ENCODE data around the gene CPXM2. TPM values are rescaled to one million over a fixed set of nuclear protein-coding genes. Genes with fewer than 3 reads are reported as not detected.

The CPXM2 gene
- polyA plus RNA-seq, 6 donors from 2014 or later, result 0.11 TPM; not detected in 5

DNA sequence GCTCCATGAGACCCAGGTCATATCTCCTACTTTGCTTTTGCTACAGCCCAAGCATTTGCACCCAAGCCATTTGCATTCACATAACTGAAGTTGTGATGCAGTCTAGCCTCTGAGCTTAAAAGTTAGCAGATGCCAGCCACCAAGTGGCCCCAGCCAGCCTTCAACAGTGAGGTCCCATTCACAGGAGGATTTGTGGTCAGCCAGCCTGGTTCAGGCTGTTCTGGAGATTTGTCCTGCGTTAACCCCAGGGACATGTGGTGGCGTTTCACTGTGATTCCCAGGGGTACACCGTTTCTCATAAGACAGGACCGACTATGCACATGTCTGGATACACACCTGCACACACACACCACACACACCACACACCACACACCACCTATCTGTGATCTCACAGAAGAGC, 174.3 kb downstream of the CPXM2 start:
- H3K4me1 Mint-ChIP-seq, result no peaks in the 10 kb centered on the region
- no peaks in the 10 kb centered on the region for H3K36me3 Mint-ChIP-seq
- DNase-seq (no peak), ATAC-seq (ENCODE audit: low read depth in 2 of 2) (no peak)
- no peak overlapping the region for H3K4me3 Mint-ChIP-seq
- H3K27me3 Mint-ChIP-seq, result peaks cover 24 to 35% (median 25%) of the 10 kb centered on the region in 3 donors
- no peak overlapping the region for H3K27ac Mint-ChIP-seq
- H3K9me3 Mint-ChIP-seq, result peaks cover 0 to 20% (median 5%) of the 10 kb centered on the region in 7 donors

DNA sequence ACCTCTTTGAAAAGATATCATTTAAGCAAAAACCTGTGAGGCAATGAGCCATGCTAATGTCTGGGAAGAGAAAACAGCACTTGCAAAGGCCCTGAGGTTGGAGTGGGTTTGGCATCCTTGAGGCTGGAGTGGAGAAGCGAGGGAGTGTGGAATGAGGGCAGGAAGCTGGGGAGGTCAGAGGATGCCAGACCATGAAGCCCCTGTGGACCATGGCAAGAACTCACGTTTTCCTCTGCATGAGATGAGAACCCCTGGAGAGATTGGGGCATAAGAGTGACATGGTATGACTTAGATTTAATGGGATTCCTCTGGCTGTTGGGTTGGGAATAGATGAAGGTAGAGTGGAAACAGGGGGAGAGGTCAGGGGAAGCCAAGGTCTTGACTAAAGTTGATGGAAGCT, 176.1 kb downstream of the CPXM2 start:
- peak overlapping the region in 1 of 6 donors; percentile 58 for H3K27ac Mint-ChIP-seq
- H3K9me3 Mint-ChIP-seq, result peaks cover 0 to 20% (median 5%) of the 10 kb centered on the region in 7 donors
- DNase-seq (no peak), ATAC-seq (ENCODE audit: low read depth in 2 of 2) (no peak)
- no peak overlapping the region for H3K4me3 Mint-ChIP-seq
- H3K4me1 Mint-ChIP-seq, result no peaks in the 10 kb centered on the region
- H3K27me3 Mint-ChIP-seq, result peaks cover 16 to 26% (median 17%) of the 10 kb centered on the region in 3 donors
- no peaks in the 10 kb centered on the region for H3K36me3 Mint-ChIP-seq

DNA sequence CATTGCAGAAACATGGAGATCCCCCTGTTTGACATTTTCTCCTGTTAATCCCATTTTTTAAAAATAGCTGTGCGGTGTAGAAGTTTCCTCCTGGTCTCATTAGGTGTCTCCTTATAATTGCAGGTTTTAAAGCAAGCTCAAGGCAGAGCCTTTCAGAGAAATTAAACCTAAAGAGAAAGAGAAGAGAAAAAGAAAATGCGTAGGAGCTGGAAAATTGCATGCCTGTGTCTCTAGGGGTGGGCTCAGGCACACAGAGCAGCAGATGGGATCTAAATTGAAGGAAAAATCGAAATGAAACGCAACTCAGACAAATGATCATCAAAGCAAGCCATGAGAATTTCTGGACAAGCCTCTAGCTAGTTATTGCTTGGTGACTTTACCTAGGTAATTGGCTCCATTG, 185.4 kb downstream of the CPXM2 start:
- H3K4me1 Mint-ChIP-seq, result no peaks in the 10 kb centered on the region
- no peaks in the 10 kb centered on the region for H3K36me3 Mint-ChIP-seq
- no peak for DNase-seq
- H3K27ac Mint-ChIP-seq, result no peak overlapping the region
- no peak overlapping the region for H3K4me3 Mint-ChIP-seq
- no peaks in the 10 kb centered on the region for H3K9me3 Mint-ChIP-seq
- no peak for ATAC-seq (ENCODE audit: low read depth in 2 of 2)
- peaks cover 15 to 29% (median 23%) of the 10 kb centered on the region in 3 donors for H3K27me3 Mint-ChIP-seq

DNA sequence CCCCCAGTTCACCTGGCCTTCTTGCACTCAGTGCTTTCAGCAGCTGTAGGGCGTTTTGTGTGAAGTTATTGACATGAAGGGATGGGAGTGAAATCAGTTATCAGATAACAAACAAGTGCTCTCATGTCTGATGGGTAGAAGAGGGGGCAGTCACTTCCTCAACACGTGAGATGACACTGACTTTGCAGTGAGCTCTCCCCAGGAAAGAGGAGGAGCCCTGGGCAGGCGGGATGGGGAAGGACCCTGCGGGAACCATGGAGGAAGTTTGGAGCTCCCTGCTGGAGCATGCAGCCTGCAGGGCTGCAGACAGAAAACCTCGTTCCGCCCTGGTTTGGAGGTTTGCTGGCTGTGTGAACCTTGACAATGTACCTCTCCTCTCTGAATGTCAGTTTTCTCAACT, 186.8 kb downstream of the CPXM2 start:
- DNase-seq (no peak), ATAC-seq (ENCODE audit: low read depth in 2 of 2) (no peak)
- no peaks in the 10 kb centered on the region for H3K4me1 Mint-ChIP-seq
- no peak overlapping the region for H3K27ac Mint-ChIP-seq
- peaks cover 15 to 29% (median 23%) of the 10 kb centered on the region in 3 donors for H3K27me3 Mint-ChIP-seq
- no peaks in the 10 kb centered on the region for H3K36me3 Mint-ChIP-seq
- H3K9me3 Mint-ChIP-seq, result no peaks in the 10 kb centered on the region
- no peak overlapping the region for H3K4me3 Mint-ChIP-seq

DNA sequence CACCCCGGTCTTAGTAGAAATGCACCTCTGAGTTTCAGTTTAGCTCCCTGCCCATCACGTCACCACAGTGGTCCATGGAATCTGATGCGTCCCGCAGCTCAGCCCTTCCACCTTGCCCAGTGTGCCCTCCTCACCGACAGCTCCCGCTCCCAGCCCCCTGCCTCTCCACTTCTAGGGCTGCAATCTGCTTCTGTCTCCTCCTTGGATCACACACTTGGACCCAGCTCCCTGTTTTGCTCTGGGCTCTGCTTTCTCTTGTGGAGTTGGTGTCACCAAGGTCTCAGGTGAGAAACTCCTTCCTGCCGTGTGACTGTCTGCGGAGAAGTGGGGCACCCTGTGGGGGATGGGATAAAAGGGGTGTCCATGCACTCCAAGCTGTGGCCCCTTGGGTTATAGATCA, 187.5 kb downstream of the CPXM2 start:
- DNase-seq (no peak), ATAC-seq (ENCODE audit: low read depth in 2 of 2) (no peak)
- H3K4me1 Mint-ChIP-seq, result no peaks in the 10 kb centered on the region
- H3K4me3 Mint-ChIP-seq, result no peak overlapping the region
- no peaks in the 10 kb centered on the region for H3K36me3 Mint-ChIP-seq
- H3K9me3 Mint-ChIP-seq, result no peaks in the 10 kb centered on the region
- peaks cover 20 to 28% (median 23%) of the 10 kb centered on the region in 3 donors for H3K27me3 Mint-ChIP-seq
- no peak overlapping the region for H3K27ac Mint-ChIP-seq

DNA sequence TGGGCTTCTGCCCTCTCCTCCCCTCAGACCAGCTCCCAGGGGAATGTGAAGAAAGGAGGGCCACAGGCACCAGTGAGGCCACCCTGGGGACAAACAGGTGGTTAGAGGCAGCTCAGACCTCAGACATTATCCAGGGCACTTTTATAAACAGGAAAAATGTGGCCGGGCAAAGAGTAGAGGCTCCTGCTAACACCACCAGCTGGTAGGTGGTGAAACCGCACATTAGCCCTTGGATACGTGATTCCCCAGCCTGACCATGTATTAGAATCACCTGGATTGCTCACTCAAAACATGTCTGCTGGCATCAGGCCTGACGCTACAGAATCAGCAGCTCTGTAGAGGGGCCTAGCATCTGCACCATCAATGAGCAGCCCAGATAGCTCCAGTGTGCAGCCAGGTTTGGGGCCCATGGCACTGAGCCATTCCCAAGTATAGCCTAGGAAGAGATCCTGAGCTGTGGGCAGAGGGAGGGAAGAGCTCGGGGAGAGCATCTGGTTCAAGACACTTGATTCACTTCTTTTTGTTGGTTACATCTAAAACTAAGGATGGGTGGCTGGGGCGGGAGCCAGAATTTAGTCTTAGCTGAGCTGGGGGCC, 188.3 kb downstream of the CPXM2 start:
- Mint-ChIP-seq H3K27ac (no peak overlapping the region), H3K27me3 (peaks cover 14 to 23% (median 18%) of the 10 kb centered on the region in 3 donors), H3K4me3 (no peak overlapping the region), H3K36me3 (no peaks in the 10 kb centered on the region), H3K9me3 (no peaks in the 10 kb centered on the region), H3K4me1 (no peaks in the 10 kb centered on the region)
- ATAC-seq (ENCODE audit: low read depth in 2 of 2) (no peak), DNase-seq (no peak)

Other genes with a start within 250 kb of the CPXM2 start
- not detected for gene GPR26, start 225.5 kb downstream of the CPXM2 start, polyA plus RNA-seq (ENCODE audit: low read depth in 6 of 6)
- gene CHST15, start 201.8 kb upstream of the CPXM2 start, polyA plus RNA-seq (ENCODE audit: low read depth in 6 of 6), result 10 to 100 TPM; 13.4 to 19.5 (median 17.0) TPM

Measured in naive B cell (primary cell).